K562 (cell line): ENCODE measurements around the gene GAB2. TPM values are rescaled to one million over a fixed set of nuclear protein-coding genes. Genes with fewer than 3 reads are reported as not detected.
A peak's percentile ranks its signal among the peaks of the same experiment; 100 is the strongest.

Experiments
- ATAC-seq: fragments of 200-7000 bp; cut with Tn5 transposase; 3 replicates; pipeline ENCODE4 v1.9.1; 2020; ENCODE audit warnings: moderate library complexity
- BruUV-seq: library from RNA; stranded (reverse); fragments of 400-500 nt; replicated peaks from 2 replicates; lab custom pipeline; 2021; lab: Mats Ljungman, UMichigan
- CTCF ChIA-PET: fragments of 300-600 bp; formaldehyde crosslinking; extraction: SDS; loops from one replicate; lab custom pipeline; 2021; ENCODE audit warnings: low intra/inter-chr PET ratio; lab: Yijun Ruan, JAX
- POLR2A ChIA-PET: fragments of 300-600, 350-650 bp; sonication (Branson Sonifier 250); formaldehyde crosslinking; extraction: SDS; loops from one replicate; lab custom pipeline; 2021; ENCODE audit warnings: antibody characterized with exemption, inconsistent platforms; lab: Yijun Ruan, JAX
- DNase-seq, 4 experiments: peaks; one replicate each; pipeline versions ENCODE4 v3.0.0 to v3.0.0-alpha.2; 2011 to 2018; ENCODE audit warnings: low spot score in 3 of 4, mixed read lengths in 3 of 4; ENCODE audit errors: extremely low read depth in 1 of 4
- FAIRE-seq: peaks from 2 replicates; lab custom pipeline; 2011; peaks lifted over from hg19 to GRCh38; lab: Jason Lieb, UNC
- H2AFZ ChIP-seq: 2 replicates; pipeline ENCODE4 v1.6.0; 2011; ENCODE audit warnings: low read depth, low read length, control low read depth, inconsistent platforms
- H3K27ac ChIP-seq: fragments of 200-600 bp; 3 replicates; pipeline ENCODE4 v1.8.0; 2011; ENCODE audit warnings: low read depth, mild to moderate bottlenecking, control low read depth, inconsistent platforms, low read length, moderate library complexity, mixed read lengths; ENCODE audit errors: extremely low read depth
- H3K27me3 ChIP-seq, 2 experiments: fragments of 300-600 bp in 1 of 2; 2 replicates in 1 of 2; 3 replicates in 1 of 2; pipeline versions ENCODE4 v1.6.0 to v1.8.0; 2011; ENCODE audit warnings: inconsistent platforms in 2 of 2, low read length in 2 of 2, mild to moderate bottlenecking in 1 of 2, mixed read lengths in 1 of 2, moderate library complexity in 1 of 2; ENCODE audit not compliant: control insufficient read depth in 2 of 2, insufficient read depth in 2 of 2
- H3K36me3 ChIP-seq: fragments of 300-600 bp; 3 replicates; pipeline ENCODE4 v1.8.0; 2011; ENCODE audit warnings: mild to moderate bottlenecking, low read length, inconsistent platforms; ENCODE audit not compliant: control insufficient read depth, insufficient read depth
- H3K4me1 ChIP-seq, 2 experiments: fragments of 200-600 bp in 1 of 2; replicated peaks in 1 of 2; 2 replicates in 1 of 2; 3 replicates in 1 of 2; pipeline versions ENCODE4 v1.5.1 to v1.8.0; 2011; ENCODE audit warnings: inconsistent platforms in 2 of 2, low read length in 2 of 2, mild to moderate bottlenecking in 1 of 2, mixed read lengths in 1 of 2, moderate library complexity in 1 of 2; ENCODE audit not compliant: control insufficient read depth in 2 of 2, insufficient read depth in 2 of 2
- H3K4me2 ChIP-seq: 2 replicates; pipeline ENCODE4 v1.6.1; 2011; ENCODE audit warnings: low read length, control low read depth, inconsistent platforms, mixed read lengths; ENCODE audit not compliant: insufficient read depth
- H3K4me3 ChIP-seq: fragments of 200-600 bp; sonication (generic), shearing (Covaris generic); 2 replicates; pipeline ENCODE4 v1.5.1; 2016; ENCODE audit warnings: control low read depth, inconsistent platforms
- H3K79me2 ChIP-seq: fragments of 200-600 bp; 3 replicates; pipeline ENCODE4 v1.8.0; 2011; ENCODE audit warnings: low read length, inconsistent platforms; ENCODE audit not compliant: control insufficient read depth, insufficient read depth
- H3K9ac ChIP-seq, 2 experiments: 2 replicates each; pipeline versions ENCODE4 v1.6.0 to v1.6.1; 2011; ENCODE audit warnings: low read depth in 2 of 2, low read length in 2 of 2, control low read depth in 1 of 2, inconsistent platforms in 1 of 2, mild to moderate bottlenecking in 1 of 2, mixed read lengths in 1 of 2; ENCODE audit not compliant: insufficient read depth in 1 of 2
- H3K9me1 ChIP-seq: one replicate; pipeline ENCODE4 v1.6.0; 2011; ENCODE audit warnings: inconsistent platforms, mild to moderate bottlenecking, low read length, moderate library complexity; ENCODE audit not compliant: control insufficient read depth, insufficient read depth
- H3K9me3 ChIP-seq: replicated peaks from 2 replicates; pipeline ENCODE4 v1.5.1; 2011; ENCODE audit warnings: low read depth, low read length, inconsistent platforms; ENCODE audit not compliant: control insufficient read depth, insufficient read depth
- H4K20me1 ChIP-seq: replicated peaks from 2 replicates; pipeline ENCODE4 v1.6.1; 2011; ENCODE audit warnings: low read length, inconsistent platforms, mixed read lengths; ENCODE audit not compliant: control insufficient read depth, insufficient read depth
- ELF1 ChIP-seq: fragments of 200-800 bp; sonication (Bioruptor generic); IDR thresholded peaks from 2 replicates; pipeline ENCODE4 v1.6.1; 2016; ENCODE audit warnings: missing genetic modification characterization, missing compliant biosample characterization
- POLR2A ChIP-seq: fragments of 450-650 bp; conservative IDR thresholded peaks from 2 replicates; pipeline ENCODE4 v1.6.1; 2016
- POLR2AphosphoS2 ChIP-seq: IDR thresholded peaks from 2 replicates; pipeline ENCODE4 v1.6.1; 2012; ENCODE audit warnings: low read length, improper control_type of control experiment
- POLR2B ChIP-seq: fragments of 450-650 bp; IDR thresholded peaks from 2 replicates; pipeline ENCODE4 v1.6.1; 2018; ENCODE audit warnings: low read depth; ENCODE audit not compliant: partially characterized antibody
- POLR2G ChIP-seq: fragments of 200-400 bp; formaldehyde crosslinking; IDR thresholded peaks from 2 replicates; pipeline ENCODE4 v1.6.1; 2017; ENCODE audit warnings: low read depth, mild to moderate bottlenecking, antibody characterized with exemption, low read length, moderate library complexity
- RBM22 ChIP-seq: fragments of 200-400 bp; formaldehyde crosslinking; IDR thresholded peaks from 2 replicates; pipeline ENCODE4 v1.6.1; 2018; ENCODE audit warnings: low read length, low read depth; ENCODE audit not compliant: poor library complexity, severe bottlenecking
- TCF7L2 ChIP-seq: fragments of 150-350 bp; IDR thresholded peaks from 2 replicates; pipeline ENCODE4 v1.6.1; 2016; ENCODE audit warnings: low read depth, mild to moderate bottlenecking, low read length, moderate library complexity
- XRCC3 ChIP-seq: fragments of 450-650 bp; IDR thresholded peaks from 2 replicates; pipeline ENCODE4 v1.6.1; 2017; ENCODE audit warnings: mild to moderate bottlenecking, moderate library complexity
- ZNF75A ChIP-seq: fragments of 450-650 bp; formaldehyde crosslinking; IDR thresholded peaks from 2 replicates; pipeline ENCODE4 v1.4.0; 2020; ENCODE audit warnings: mild to moderate bottlenecking
- WGBS: fragments of 100-300 bp; shearing (Covaris generic); methylation state at CpG from one replicate; pipeline ENCODE4 v1.1.6; 2016; ENCODE audit warnings: low coverage, mixed read lengths; ENCODE audit not compliant: insufficient coverage; ENCODE audit errors: missing lambda C conversion rate; 5-methylcytosine and 5-hydroxymethylcytosine counted together
- in situ Hi-C: fragments of 300-500 bp; cut with MboI; formaldehyde crosslinking; loops from 4 replicates; pipeline ENCODE4 v1.15.0; 2018; ENCODE audit warnings: inconsistent platforms, mixed read lengths
- intact Hi-C: fragments of 100-400 bp; cut with micrococcal nuclease; formaldehyde crosslinking; loops from 2 replicates; pipeline ENCODE4 v1.14.2; 2022
- polyA plus RNA-seq, 8 experiments: library from polyadenylated mRNA; depleted of rRNA in 4 of 8; stranded (reverse) in 5 of 8; unstranded in 3 of 8; fragments of >200 nt; fragmentation: Nextera tagmentation in 2 of 8; fragmentation: Illumina TruSeq in 1 of 8; extraction: Ambion mirVana in 2 of 8; extraction: Trizol in 1 of 8; gene quantifications; 2 replicates each; pipeline versions ENCODE4 v1.2.1 to v1.2.3, GENCODE V29; 2011 to 2014; ENCODE audit warnings: inconsistent platforms in 1 of 8, missing spikeins in 1 of 8
- total RNA-seq, 7 experiments: library from RNA; depleted of rRNA in 6 of 7; stranded (reverse); fragments of >200 nt in 6 of 7; fragmentation: Illumina TruSeq in 2 of 7; extraction: Trizol in 2 of 7; gene quantifications; 2 replicates each; pipeline versions ENCODE4 v1.2.1 to v1.2.3, GENCODE V29; 2011 to 2021; ENCODE audit warnings: low replicate concordance in 1 of 7
- TF ChIP-seq, protein P1 (sequence below): fragments of 450-650 bp; formaldehyde crosslinking; conservative IDR thresholded peaks from 2 replicates; pipeline ENCODE4 v1.4.0; 2022; ENCODE audit warnings: mild to moderate bottlenecking, missing genetic modification characterization
- TF ChIP-seq, protein P2 (sequence below): fragments of 250-450 bp; sonication (Bioruptor Pico); IDR thresholded peaks from 2 replicates; pipeline ENCODE4 v1.5.0; 2022; ENCODE audit warnings: mild to moderate bottlenecking

The GAB2 gene
- total and polyA plus RNA-seq, 9 of the 15 experiments (the other 6 are each of a cell fraction or from before 2014, with no cell fraction given), result 2.3 to 35.2 (median 16.1) TPM

DNA sequence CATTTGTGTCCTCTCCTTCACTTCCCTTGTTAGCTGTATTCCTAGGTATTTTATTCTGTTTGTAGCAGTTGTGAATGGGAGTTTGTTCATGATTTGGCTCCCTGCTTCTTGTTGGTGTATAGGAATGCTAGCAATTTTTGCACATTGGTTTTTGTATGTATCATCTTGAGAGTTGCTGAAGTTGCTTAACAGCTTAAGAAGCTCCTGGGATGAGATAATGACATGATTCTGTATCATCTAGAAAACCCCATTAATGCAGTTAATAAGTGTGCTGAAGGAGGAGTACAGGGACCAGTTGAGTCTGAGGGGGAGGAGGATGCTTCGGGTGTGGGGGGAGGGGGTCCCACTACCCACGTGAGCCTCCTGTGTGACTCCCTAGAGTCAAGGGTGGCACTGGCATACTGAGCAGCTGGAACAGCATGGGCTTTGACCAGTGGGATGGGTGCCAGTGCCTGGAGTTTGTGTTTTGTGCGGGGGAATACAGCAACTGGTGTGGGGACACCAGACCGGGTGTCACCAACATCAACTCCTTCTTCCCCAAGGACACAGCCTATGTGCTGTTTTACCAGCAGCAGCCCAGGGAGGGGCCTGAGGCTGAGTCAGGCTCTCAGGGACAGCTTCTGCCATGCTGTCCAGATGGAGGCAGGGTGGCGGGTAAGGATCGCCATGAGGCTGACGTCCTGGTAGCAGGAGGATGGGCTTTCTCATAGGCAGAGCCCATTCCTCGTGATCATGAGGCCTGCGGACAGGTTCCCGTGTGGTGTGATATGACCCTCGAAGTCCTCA lies 204.8 kb downstream of the GAB2 start:
- peak; percentile 23 for ATAC-seq
- POLR2A ChIA-PET, result interaction anchor here (0.8 to 1.1 kb wide), 4 partner anchors 11 to 203 kb away, joined by 3 to 4 read pairs (median 4); partner anchors contain the start of genes ALG8, KCTD21 and USP35
- in situ Hi-C loops, result no loop called here
- H3K4me1 ChIP-seq, result peaks cover 11 to 12% of the 10 kb centered on the region in 2 experiments
- TF ChIP-seq POLR2A, result peak; percentile 28; the same call in 1 of the 2 replicates
- TF ChIP-seq POLR2AphosphoS2, result peak; percentile 25; the same call in 1 of the 2 replicates
- TF ChIP-seq, protein P1, sequence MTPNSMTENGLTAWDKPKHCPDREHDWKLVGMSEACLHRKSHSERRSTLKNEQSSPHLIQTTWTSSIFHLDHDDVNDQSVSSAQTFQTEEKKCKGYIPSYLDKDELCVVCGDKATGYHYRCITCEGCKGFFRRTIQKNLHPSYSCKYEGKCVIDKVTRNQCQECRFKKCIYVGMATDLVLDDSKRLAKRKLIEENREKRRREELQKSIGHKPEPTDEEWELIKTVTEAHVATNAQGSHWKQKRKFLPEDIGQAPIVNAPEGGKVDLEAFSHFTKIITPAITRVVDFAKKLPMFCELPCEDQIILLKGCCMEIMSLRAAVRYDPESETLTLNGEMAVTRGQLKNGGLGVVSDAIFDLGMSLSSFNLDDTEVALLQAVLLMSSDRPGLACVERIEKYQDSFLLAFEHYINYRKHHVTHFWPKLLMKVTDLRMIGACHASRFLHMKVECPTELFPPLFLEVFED (CRISPR knock-in tag), result peak; percentile 23; the same call in 1 of the 2 replicates
- TF ChIP-seq ELF1 (tag), result no peak
- TF ChIP-seq RBM22, result peak; percentile 95
- no peak for TF ChIP-seq XRCC3
- no peak for TF ChIP-seq ZNF75A (CRISPR knock-in tag)
- TF ChIP-seq POLR2G, result peak; percentile 70
- TF ChIP-seq, protein P2, sequence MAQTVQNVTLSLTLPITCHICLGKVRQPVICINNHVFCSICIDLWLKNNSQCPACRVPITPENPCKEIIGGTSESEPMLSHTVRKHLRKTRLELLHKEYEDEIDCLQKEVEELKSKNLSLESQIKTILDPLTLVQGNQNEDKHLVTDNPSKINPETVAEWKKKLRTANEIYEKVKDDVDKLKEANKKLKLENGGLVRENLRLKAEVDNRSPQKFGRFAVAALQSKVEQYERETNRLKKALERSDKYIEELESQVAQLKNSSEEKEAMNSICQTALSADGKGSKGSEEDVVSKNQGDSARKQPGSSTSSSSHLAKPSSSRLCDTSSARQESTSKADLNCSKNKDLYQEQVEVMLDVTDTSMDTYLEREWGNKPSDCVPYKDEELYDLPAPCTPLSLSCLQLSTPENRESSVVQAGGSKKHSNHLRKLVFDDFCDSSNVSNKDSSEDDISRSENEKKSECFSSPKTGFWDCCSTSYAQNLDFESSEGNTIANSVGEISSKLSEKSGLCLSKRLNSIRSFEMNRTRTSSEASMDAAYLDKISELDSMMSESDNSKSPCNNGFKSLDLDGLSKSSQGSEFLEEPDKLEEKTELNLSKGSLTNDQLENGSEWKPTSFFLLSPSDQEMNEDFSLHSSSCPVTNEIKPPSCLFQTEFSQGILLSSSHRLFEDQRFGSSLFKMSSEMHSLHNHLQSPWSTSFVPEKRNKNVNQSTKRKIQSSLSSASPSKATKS (CRISPR knock-in tag), result 0 out of 2 replicates have a peak, but pooled peaks have one; percentile 47
- TF ChIP-seq TCF7L2, result no peak
- TF ChIP-seq POLR2B, result peak; percentile 21
- H3K4me3 ChIP-seq, result no peak overlapping the region
- peaks cover 57% of the 10 kb centered on the region; the same call in 2 of the 3 replicates for H3K36me3 ChIP-seq
- H3K9me3 ChIP-seq, result no peaks in the 10 kb centered on the region
- H3K9me1 ChIP-seq, result peaks cover 3% of the 10 kb centered on the region
- no peaks in the 10 kb centered on the region for H3K79me2 ChIP-seq
- no TSS peak for BruUV-seq
- no peaks in the 10 kb centered on the region for H3K27me3 ChIP-seq
- no peak overlapping the region for H2AFZ ChIP-seq
- H3K4me2 ChIP-seq, result no peak overlapping the region
- DNase-seq, result no peak
- intact Hi-C loops, result no loop called here
- no peak overlapping the region for H3K27ac ChIP-seq
- CTCF ChIA-PET, result no interaction called here
- H3K9ac ChIP-seq, result no peak overlapping the region; a peak in 1 of 4 replicates
- 87% methylated on average over 9 of the region's 11 CpGs for WGBS
- no peaks in the 10 kb centered on the region for H4K20me1 ChIP-seq
- no peak for FAIRE-seq
